22Rv1 (cell line): ENCODE results near the gene SLC26A4.
A peak's percentile ranks its signal among the peaks of the same experiment; 100 is the strongest.

Experiments
- H3K27ac ChIP-seq: fragments of 450-650 bp; 2 replicates; pipeline ENCODE4 v1.5.1; 2017
- ZFX ChIP-seq: fragments of 450-650 bp; IDR thresholded peaks from 2 replicates; pipeline ENCODE4 v1.6.1; 2017; ENCODE audit warnings: antibody characterized with exemption, borderline replicate concordance
- TF ChIP-seq, protein P1 (sequence below): fragments of 450-650 bp; IDR thresholded peaks from 2 replicates; pipeline ENCODE4 v1.5.1; 2017; ENCODE audit warnings: mild to moderate bottlenecking

The SLC26A4 gene

DNA sequence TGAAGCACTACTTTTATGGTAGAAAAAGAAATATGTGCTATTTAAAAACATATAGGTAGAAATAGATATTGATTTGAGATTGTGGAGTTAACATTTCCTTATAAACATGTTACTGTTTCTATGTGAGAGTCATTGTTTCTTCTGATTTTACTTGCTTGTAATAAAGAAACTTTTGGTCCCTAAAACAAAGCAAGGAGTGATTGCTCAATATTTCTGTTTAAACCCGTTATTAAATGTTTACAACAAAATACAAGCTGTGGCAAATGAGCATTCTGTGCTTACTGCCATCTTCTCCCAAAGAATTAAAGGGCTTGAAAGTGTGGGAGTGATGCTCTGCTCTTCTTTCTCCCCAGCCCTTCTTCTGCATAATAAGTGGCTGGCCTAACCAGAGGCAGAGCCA lies 60.7 kb downstream of the SLC26A4 start:
- TF ChIP-seq ZFX: no peak
- TF ChIP-seq, protein P1, sequence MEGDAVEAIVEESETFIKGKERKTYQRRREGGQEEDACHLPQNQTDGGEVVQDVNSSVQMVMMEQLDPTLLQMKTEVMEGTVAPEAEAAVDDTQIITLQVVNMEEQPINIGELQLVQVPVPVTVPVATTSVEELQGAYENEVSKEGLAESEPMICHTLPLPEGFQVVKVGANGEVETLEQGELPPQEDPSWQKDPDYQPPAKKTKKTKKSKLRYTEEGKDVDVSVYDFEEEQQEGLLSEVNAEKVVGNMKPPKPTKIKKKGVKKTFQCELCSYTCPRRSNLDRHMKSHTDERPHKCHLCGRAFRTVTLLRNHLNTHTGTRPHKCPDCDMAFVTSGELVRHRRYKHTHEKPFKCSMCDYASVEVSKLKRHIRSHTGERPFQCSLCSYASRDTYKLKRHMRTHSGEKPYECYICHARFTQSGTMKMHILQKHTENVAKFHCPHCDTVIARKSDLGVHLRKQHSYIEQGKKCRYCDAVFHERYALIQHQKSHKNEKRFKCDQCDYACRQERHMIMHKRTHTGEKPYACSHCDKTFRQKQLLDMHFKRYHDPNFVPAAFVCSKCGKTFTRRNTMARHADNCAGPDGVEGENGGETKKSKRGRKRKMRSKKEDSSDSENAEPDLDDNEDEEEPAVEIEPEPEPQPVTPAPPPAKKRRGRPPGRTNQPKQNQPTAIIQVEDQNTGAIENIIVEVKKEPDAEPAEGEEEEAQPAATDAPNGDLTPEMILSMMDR: no peak
- H3K27ac ChIP-seq: no peak overlapping the region

DNA sequence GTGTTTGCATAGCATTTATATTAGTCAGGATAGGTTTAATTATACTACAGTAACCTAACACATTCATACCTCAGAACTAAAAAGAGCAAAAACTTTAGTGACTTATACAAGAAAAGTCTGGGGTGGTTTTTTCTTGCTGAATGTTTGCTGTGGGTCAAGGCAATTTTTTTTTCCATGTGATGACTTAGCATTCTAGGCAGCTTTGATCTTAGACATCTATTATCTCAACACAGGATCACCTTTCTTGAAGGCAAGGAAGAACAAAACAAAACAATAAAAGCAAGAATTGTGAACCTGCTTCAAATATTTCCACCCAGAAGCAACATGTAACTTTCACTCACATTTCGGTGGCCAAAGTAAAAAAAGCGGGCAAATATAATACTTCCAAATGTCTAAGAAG lies 62.6 kb downstream of the SLC26A4 start:
- H3K27ac ChIP-seq: no peak overlapping the region
- TF ChIP-seq, protein P1: no peak
- TF ChIP-seq ZFX: no peak

DNA sequence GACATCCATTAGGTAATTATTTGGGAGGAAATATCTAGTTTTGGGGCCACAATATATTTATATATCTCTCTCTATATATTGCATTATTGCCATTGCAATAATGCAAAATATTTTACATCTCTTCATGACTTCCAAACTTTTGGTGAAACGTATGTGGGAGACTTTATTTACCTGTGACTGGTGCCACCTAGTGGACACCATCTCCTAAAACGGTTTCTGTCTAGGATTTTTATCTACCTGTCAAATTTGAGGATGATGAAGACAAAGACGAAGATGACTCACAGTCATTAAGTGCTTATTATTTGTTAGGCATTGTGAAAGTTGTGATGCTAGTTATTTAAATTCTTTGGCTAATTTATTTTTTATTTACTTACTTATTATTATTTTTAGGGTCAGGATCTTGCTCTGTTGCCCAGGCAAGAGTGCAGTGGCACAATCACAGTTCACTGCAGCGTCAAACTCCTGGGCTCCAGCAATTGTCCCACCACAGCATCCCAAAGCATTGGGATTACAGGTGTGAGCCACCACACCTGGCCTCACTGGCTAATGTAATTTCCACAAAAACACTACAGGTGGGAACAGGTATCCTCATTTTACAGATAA lies 64.6 kb downstream of the SLC26A4 start:
- no peak overlapping the region for H3K27ac ChIP-seq
- TF ChIP-seq, protein P1: peak; percentile 92
- TF ChIP-seq ZFX: no peak

DNA sequence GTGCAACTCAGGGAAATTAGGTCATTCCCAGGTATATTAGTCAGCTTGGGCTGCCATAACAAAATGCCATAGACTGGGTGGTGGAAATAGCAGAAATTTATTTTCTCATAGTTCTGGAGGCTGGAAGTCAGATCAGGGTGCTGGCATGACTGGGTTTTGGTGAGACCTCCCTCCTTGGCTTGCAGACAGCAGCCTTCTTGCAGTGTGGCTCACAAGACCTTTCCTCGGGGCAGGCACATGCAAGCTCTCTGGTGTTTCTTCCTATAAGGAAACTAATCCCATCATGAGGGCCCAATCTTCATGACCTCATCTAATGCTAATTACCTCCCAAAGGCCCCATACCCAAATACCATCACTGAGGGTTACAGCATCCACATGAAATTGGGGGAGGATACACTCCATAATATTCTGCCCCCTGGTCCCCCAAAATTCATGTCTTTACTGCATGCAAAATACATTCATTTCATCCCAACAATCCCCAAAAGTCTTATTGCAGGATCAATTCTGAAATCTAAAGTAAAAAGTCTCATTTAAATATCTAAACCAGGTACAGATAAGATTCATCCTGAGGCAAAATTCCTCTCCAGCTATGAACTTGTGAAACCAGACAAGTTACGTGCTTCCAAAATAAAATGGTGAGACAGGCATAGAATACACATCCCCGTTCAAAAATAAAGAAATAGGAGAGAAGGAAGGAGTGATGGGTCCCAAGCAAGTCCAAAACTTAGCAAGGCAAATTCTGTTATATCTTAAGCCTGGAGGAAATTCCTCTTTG lies 65.9 kb downstream of the SLC26A4 start:
- no peak overlapping the region for H3K27ac ChIP-seq
- TF ChIP-seq, protein P1: no peak
- no peak for TF ChIP-seq ZFX

DNA sequence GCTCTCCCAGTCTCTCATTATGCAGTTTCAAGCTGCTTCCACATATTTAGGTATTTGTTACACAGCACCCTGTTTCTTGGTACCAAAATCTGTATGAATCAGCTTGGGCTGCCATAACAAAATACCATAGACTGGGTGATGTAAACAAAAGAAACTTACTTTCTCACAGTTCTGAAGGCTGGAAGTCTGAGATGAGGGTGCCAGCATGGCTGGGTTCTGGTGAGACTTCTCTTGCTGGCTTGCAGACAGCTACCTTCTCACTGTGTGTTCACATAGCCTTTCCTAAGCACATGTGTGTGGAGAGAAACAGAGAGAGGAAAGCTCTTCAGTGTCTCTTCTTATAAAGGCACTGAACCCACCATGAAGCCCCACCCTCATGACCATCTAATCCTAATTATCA lies 67.6 kb downstream of the SLC26A4 start:
- H3K27ac ChIP-seq: no peak overlapping the region
- TF ChIP-seq, protein P1: no peak
- no peak for TF ChIP-seq ZFX

DNA sequence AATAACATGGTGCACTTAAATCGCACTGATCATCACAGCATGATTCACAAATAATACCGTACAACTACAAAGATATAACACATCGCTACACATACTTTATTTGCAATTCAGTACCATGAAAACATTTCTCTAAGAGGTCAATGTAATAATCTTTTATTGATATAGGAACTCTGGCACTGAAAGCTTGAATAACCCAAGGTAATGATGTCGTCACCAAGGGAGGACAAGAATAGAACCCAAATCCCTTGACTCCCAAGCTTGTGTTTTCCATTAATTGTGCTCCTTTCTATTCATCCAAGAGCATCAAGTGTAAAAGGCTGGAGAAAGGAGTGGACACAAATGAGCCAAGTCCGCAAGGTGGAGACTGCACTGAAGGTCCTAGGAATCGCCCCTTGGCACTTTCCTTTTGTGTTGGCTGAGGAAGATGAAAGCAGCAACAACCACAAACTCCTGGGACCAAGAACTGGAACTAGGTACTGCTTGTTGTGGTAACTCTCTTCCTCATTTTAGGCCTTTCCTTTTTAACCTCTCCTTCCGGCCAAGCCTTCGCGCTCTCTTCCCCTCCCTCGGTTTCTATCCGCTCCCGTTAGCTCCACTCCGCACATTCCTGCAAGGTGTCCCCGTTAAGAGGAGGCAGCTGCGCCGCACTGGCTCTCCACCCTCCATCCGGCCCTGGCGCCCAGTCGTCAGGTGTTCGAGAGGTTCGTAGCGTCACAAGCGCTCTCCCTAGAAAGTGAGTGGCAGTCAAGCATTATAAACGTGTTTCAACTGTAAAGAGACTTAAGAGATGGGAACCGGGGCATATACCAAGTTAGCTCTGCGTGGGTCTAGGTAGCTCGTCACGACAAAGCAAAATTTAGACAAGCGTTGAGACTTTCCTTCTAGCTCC lies 82.3 kb downstream of the SLC26A4 start:
- no peak for TF ChIP-seq ZFX
- TF ChIP-seq, protein P1: no peak
- H3K27ac ChIP-seq: peak overlapping the region; percentile 95
